ENCODE measurements around the gene C14orf119.

The C14orf119 gene

GRCh38 chr14:23128969-23129758, 33.9 kb downstream of the C14orf119 start:
- DNase-seq: no peak

- no peak for DNase-seq
These were observed 34.5 kb downstream of the C14orf119 start for GRCh38 chr14:23129759-23130316.

GRCh38 chr14:23130871-23131270, 35.6 kb downstream of the C14orf119 start:
- DNase-seq: no peak

GRCh38 chr14:23131482-23131881, 36.2 kb downstream of the C14orf119 start:
- DNase-seq: no peak

GRCh38 chr14:23132970-23133369, 37.7 kb downstream of the C14orf119 start:
- no peak for DNase-seq

- DNase-seq: no peak
These were observed 41.3 kb downstream of the C14orf119 start for GRCh38 chr14:23136566-23137133.

GRCh38 chr14:23137192-23137812, 42.0 kb downstream of the C14orf119 start:
- no peak for DNase-seq

GRCh38 chr14:23137813-23138535, 42.7 kb downstream of the C14orf119 start:
- DNase-seq: no peak

- no peak for DNase-seq
These were observed 44.6 kb downstream of the C14orf119 start for GRCh38 chr14:23139874-23140273.

- no peak for DNase-seq
These were observed 45.1 kb downstream of the C14orf119 start for GRCh38 chr14:23140371-23140770.

GRCh38 chr14:23141706-23142444, 46.6 kb downstream of the C14orf119 start:
- peak; percentile 74 for DNase-seq

- no peak for DNase-seq
These were observed 47.5 kb downstream of the C14orf119 start for GRCh38 chr14:23142826-23143225.

GRCh38 chr14:23143911-23144310, 48.6 kb downstream of the C14orf119 start:
- DNase-seq: no peak

- no peak for DNase-seq
These were observed 50.6 kb downstream of the C14orf119 start for GRCh38 chr14:23145794-23146350.

- DNase-seq: no peak
These were observed 51.1 kb downstream of the C14orf119 start for GRCh38 chr14:23146351-23146910.

- DNase-seq: no peak
These were observed 51.7 kb downstream of the C14orf119 start for GRCh38 chr14:23146980-23147379.

- peak; percentile 26 for DNase-seq
These were observed 52.4 kb downstream of the C14orf119 start for GRCh38 chr14:23147676-23148075.

GRCh38 chr14:23148591-23149249, 53.4 kb downstream of the C14orf119 start:
- DNase-seq: no peak

GRCh38 chr14:23149745-23150144, 54.4 kb downstream of the C14orf119 start:
- DNase-seq: no peak
